H9 (cell line): ENCODE measurements around the gene NDUFS2. TPM values are rescaled to one million over a fixed set of nuclear protein-coding genes. Genes with fewer than 3 reads are reported as not detected.

ENCODE experiments used
- DNase-seq: peaks from one replicate; pipeline ENCODE4 v3.0.0-alpha.2; 2017
- H2AFZ ChIP-seq: one replicate; pipeline ENCODE4 v1.6.1; 2013; ENCODE audit warnings: mild to moderate bottlenecking, low read length, control low read depth, moderate library complexity
- H2AK5ac ChIP-seq: 2 replicates; pipeline ENCODE4 v1.6.1; 2013; ENCODE audit warnings: low read length, control low read depth, mixed read lengths; ENCODE audit not compliant: insufficient read length
- H2BK120ac ChIP-seq: one replicate; pipeline ENCODE4 v1.6.1; 2013; ENCODE audit warnings: low read depth, mild to moderate bottlenecking, low read length, control low read depth, inconsistent platforms; ENCODE audit not compliant: poor library complexity, severe bottlenecking
- H2BK12ac ChIP-seq: 2 replicates; pipeline ENCODE4 v1.6.1; 2013; ENCODE audit warnings: low read length, control low read depth, mixed read lengths, low read depth; ENCODE audit not compliant: insufficient read length
- H2BK15ac ChIP-seq: 2 replicates; pipeline ENCODE4 v1.6.1; 2013; ENCODE audit warnings: low read depth, low read length, control low read depth
- H2BK20ac ChIP-seq: one replicate; pipeline ENCODE4 v1.6.1; 2013; ENCODE audit warnings: low read depth, mild to moderate bottlenecking, low read length, control low read depth, inconsistent platforms; ENCODE audit not compliant: poor library complexity, severe bottlenecking
- H2BK5ac ChIP-seq: 2 replicates; pipeline ENCODE4 v1.6.1; 2013; ENCODE audit warnings: low read length, control low read depth, mixed read lengths; ENCODE audit not compliant: insufficient read length
- H3K14ac ChIP-seq: 2 replicates; pipeline ENCODE4 v1.6.1; 2013; ENCODE audit warnings: low read length, control low read depth; ENCODE audit not compliant: insufficient read depth
- H3K18ac ChIP-seq: 2 replicates; pipeline ENCODE4 v1.6.1; 2013; ENCODE audit warnings: low read depth, mild to moderate bottlenecking, mixed read lengths, low read length, control low read depth; ENCODE audit not compliant: insufficient read length
- H3K23ac ChIP-seq: 2 replicates; pipeline ENCODE4 v1.6.1; 2013; ENCODE audit warnings: low read length, control low read depth, mixed read lengths, low read depth; ENCODE audit not compliant: insufficient read length
- H3K23me2 ChIP-seq: 2 replicates; pipeline ENCODE4 v1.6.1; 2013; ENCODE audit warnings: low read depth, mild to moderate bottlenecking, mixed read lengths, low read length, control low read depth; ENCODE audit not compliant: insufficient read length, poor library complexity, severe bottlenecking
- H3K27ac ChIP-seq: 2 replicates; pipeline ENCODE4 v1.5.1; 2013; ENCODE audit warnings: low read length, control low read depth, mixed read lengths, low read depth; ENCODE audit not compliant: insufficient read length
- H3K27me3 ChIP-seq: 2 replicates; pipeline ENCODE4 v1.6.1; 2013; ENCODE audit warnings: low read length, control low read depth, inconsistent platforms; ENCODE audit not compliant: insufficient read depth
- H3K4ac ChIP-seq: 2 replicates; pipeline ENCODE4 v1.6.1; 2013; ENCODE audit warnings: low read depth, mild to moderate bottlenecking, control low read depth, inconsistent platforms, low read length, moderate library complexity
- H3K4me1 ChIP-seq: 2 replicates; pipeline ENCODE4 v1.6.1; 2013; ENCODE audit warnings: low read length, control low read depth, inconsistent platforms; ENCODE audit not compliant: insufficient read depth
- H3K4me2 ChIP-seq: 2 replicates; pipeline ENCODE4 v1.6.1; 2013; ENCODE audit warnings: low read length, control low read depth, mixed read lengths; ENCODE audit not compliant: insufficient read length, insufficient read depth
- H3K56ac ChIP-seq: 2 replicates; pipeline ENCODE4 v1.6.1; 2013; ENCODE audit warnings: low read depth, mild to moderate bottlenecking, mixed read lengths, low read length, control low read depth; ENCODE audit not compliant: insufficient read length
- H3K79me1 ChIP-seq: 2 replicates; pipeline ENCODE4 v1.6.1; 2013; ENCODE audit warnings: low read depth, mild to moderate bottlenecking, moderate library complexity, low read length, control low read depth, inconsistent platforms; ENCODE audit not compliant: insufficient read depth, poor library complexity, severe bottlenecking
- H3K79me2 ChIP-seq: 2 replicates; pipeline ENCODE4 v1.6.1; 2013; ENCODE audit warnings: low read length, control low read depth, inconsistent platforms; ENCODE audit not compliant: insufficient read depth
- H3K9ac ChIP-seq: 2 replicates; pipeline ENCODE4 v1.6.1; 2013; ENCODE audit warnings: low read length, control low read depth, mixed read lengths; ENCODE audit not compliant: insufficient read length; ENCODE audit errors: extremely low read depth
- H3K9me3 ChIP-seq: one replicate; pipeline ENCODE4 v1.6.1; 2013; ENCODE audit warnings: low read depth, low read length, inconsistent platforms; ENCODE audit not compliant: control insufficient read depth
- H3T11ph ChIP-seq: one replicate; pipeline ENCODE4 v1.6.1; 2013; ENCODE audit warnings: mild to moderate bottlenecking, low read length, control low read depth, inconsistent platforms
- H4K20me1 ChIP-seq: one replicate; pipeline ENCODE4 v1.6.1; 2013; ENCODE audit not compliant: control insufficient read depth, insufficient read length, insufficient read depth
- H4K5ac ChIP-seq: 2 replicates; pipeline ENCODE4 v1.6.1; 2013; ENCODE audit warnings: low read depth, mild to moderate bottlenecking, mixed read lengths, low read length, control low read depth; ENCODE audit not compliant: insufficient read length
- H4K8ac ChIP-seq: replicated peaks from 2 replicates; pipeline ENCODE4 v1.6.1; 2013; ENCODE audit warnings: low read length, control low read depth, mixed read lengths, low read depth; ENCODE audit not compliant: insufficient read length
- H4K91ac ChIP-seq: 2 replicates; pipeline ENCODE4 v1.6.1; 2013; ENCODE audit warnings: low read depth, mild to moderate bottlenecking, moderate library complexity, mixed read lengths, low read length, control low read depth; ENCODE audit not compliant: insufficient read length
- H3K27ac Mint-ChIP-seq, 3 experiments: 2 replicates in 2 of 3; 3 replicates in 1 of 3; pipeline ENCODE4 v1.8.0; 2020 to 2021; ENCODE audit warnings: mixed read lengths in 3 of 3, mild to moderate bottlenecking in 1 of 3, moderate library complexity in 1 of 3
- H3K27me3 Mint-ChIP-seq: 2 replicates; pipeline ENCODE4 v1.8.0; 2021; ENCODE audit warnings: low read depth, mild to moderate bottlenecking, moderate library complexity, mixed read lengths
- H3K36me3 Mint-ChIP-seq, 3 experiments: 2 replicates in 2 of 3; 3 replicates in 1 of 3; pipeline ENCODE4 v1.8.0; 2020 to 2021; ENCODE audit warnings: low read depth in 3 of 3, mixed read lengths in 3 of 3; ENCODE audit not compliant: insufficient read depth in 1 of 3
- H3K4me1 Mint-ChIP-seq, 2 experiments: 2 replicates each; pipeline ENCODE4 v1.8.0; 2020; ENCODE audit warnings: mixed read lengths in 2 of 2
- H3K4me3 Mint-ChIP-seq, 2 experiments: 2 replicates in 1 of 2; 3 replicates in 1 of 2; pipeline ENCODE4 v1.8.0; 2020 to 2021; ENCODE audit warnings: mild to moderate bottlenecking in 2 of 2, mixed read lengths in 2 of 2, moderate library complexity in 1 of 2
- H3K9me3 Mint-ChIP-seq, 2 experiments: 2 replicates in 1 of 2; 3 replicates in 1 of 2; pipeline ENCODE4 v1.8.0; 2020; ENCODE audit warnings: mild to moderate bottlenecking in 2 of 2, mixed read lengths in 2 of 2, moderate library complexity in 1 of 2
- CTCF ChIP-seq: fragments of 200-600 bp; sonication (generic); conservative IDR thresholded peaks from 3 replicates; pipeline ENCODE4 v1.8.0; 2021; ENCODE audit warnings: antibody characterized with exemption, mild to moderate bottlenecking
- WGBS: extraction: QIAGEN DNeasy Blood & Tissue Kit; methylation state at CpG from one replicate; pipeline ENCODE4 v1.1.7; 2013; ENCODE audit warnings: missing lambda C conversion rate, low lambda C conversion rate, mixed read lengths; ENCODE audit not compliant: insufficient read length; ENCODE audit errors: extremely low coverage; 5-methylcytosine and 5-hydroxymethylcytosine counted together
- total RNA-seq: library from RNA; stranded (reverse); gene quantifications from 2 replicates; pipeline ENCODE4 v1.2.1, GENCODE V29; 2021

The NDUFS2 gene
- total RNA-seq, 1 experiment from 2014 or later, result 84.5 TPM

- no peaks in the 10 kb centered on the region for H3K9me3 ChIP-seq
- peaks cover 16% of the 10 kb centered on the region for H3K23me2 ChIP-seq
- no peaks in the 10 kb centered on the region for H4K20me1 ChIP-seq
- H2BK20ac ChIP-seq, result no peak overlapping the region
- peak overlapping the region in 1 of 2 experiments; percentile 4; a peak in 1 of 5 replicates for H3K4me3 Mint-ChIP-seq
- H4K5ac ChIP-seq, result no peak overlapping the region
- no peaks in the 10 kb centered on the region for H3K79me2 ChIP-seq
- no peak overlapping the region for H3K9ac ChIP-seq
- H3K27ac ChIP-seq, result no peak overlapping the region
- no peaks in the 10 kb centered on the region for H3K79me1 ChIP-seq
- H3K4me1 Mint-ChIP-seq, result peaks cover 27 to 31% of the 10 kb centered on the region in 2 experiments
- no peak overlapping the region for H3K4ac ChIP-seq
- H2AFZ ChIP-seq, result no peak overlapping the region
- H4K8ac ChIP-seq, result no peak overlapping the region
- no peak overlapping the region for H3T11ph ChIP-seq
- no peak for TF ChIP-seq CTCF
- no peak overlapping the region for H2AK5ac ChIP-seq
- no peak overlapping the region for H3K56ac ChIP-seq
- no peak overlapping the region for H3K14ac ChIP-seq
- H2BK120ac ChIP-seq, result no peak overlapping the region
- H3K27ac Mint-ChIP-seq, result no peak overlapping the region
- DNase-seq, result no peak
- peaks cover 19 to 58% (median 42%) of the 10 kb centered on the region in 3 experiments for H3K36me3 Mint-ChIP-seq
- no peak overlapping the region for H3K4me2 ChIP-seq
- no CpG with 5 or more reads among the region's 5 CpGs for WGBS
- no peak overlapping the region for H2BK15ac ChIP-seq
- H2BK5ac ChIP-seq, result no peak overlapping the region
- H3K27me3 Mint-ChIP-seq, result no peaks in the 10 kb centered on the region; the same call in 1 of the 2 replicates
- no peak overlapping the region for H4K91ac ChIP-seq
- no peaks in the 10 kb centered on the region for H3K4me1 ChIP-seq
- H3K23ac ChIP-seq, result no peak overlapping the region
- no peak overlapping the region for H2BK12ac ChIP-seq
- H3K18ac ChIP-seq, result no peak overlapping the region
- no peaks in the 10 kb centered on the region for H3K9me3 Mint-ChIP-seq
- no peaks in the 10 kb centered on the region for H3K27me3 ChIP-seq
Observed at GRCh38 chr1:161163793-161164192, 38.4 kb upstream of the NDUFS2 start.
